NOMO-1 (cell line): ENCODE results near the gene BMPR1A.
"Not testable (repeated sequence)": the region's sequence is repeated elsewhere in the genome, so short reads cannot be mapped to it uniquely, and the experiment has no call there.

Source experiments
- DNase-seq, 2 experiments: peaks; one replicate each; lab custom pipeline; 2025; ENCODE audit not compliant: unreplicated experiment in 2 of 2; lab: John Stamatoyannopoulos, UW

The BMPR1A gene

DNA sequence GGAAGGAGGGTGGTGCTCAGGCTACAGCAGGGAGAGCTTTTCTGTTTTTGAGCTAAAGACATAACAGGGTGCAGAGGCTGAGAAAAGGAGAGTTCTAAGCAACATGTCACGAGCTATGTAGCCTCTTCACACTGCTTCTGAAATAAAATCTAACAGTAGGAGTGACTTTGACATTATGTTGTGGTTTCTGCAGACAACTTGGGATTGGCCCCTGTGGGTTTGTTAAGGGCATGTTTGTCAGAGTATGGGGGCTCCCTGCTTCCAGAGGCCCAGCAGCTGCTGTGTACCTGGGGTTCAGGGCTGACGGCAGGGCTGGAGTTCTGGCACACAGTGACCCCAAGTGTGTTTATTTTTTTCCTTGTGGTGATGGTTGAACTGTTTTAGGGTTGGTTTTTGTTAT, 176.3 kb downstream of the BMPR1A start:
- DNase-seq, result no peak

- not testable (repeated sequence) for DNase-seq
Measured at GRCh38 chr10:86934162-86934711, 177.8 kb downstream of the BMPR1A start.

DNA sequence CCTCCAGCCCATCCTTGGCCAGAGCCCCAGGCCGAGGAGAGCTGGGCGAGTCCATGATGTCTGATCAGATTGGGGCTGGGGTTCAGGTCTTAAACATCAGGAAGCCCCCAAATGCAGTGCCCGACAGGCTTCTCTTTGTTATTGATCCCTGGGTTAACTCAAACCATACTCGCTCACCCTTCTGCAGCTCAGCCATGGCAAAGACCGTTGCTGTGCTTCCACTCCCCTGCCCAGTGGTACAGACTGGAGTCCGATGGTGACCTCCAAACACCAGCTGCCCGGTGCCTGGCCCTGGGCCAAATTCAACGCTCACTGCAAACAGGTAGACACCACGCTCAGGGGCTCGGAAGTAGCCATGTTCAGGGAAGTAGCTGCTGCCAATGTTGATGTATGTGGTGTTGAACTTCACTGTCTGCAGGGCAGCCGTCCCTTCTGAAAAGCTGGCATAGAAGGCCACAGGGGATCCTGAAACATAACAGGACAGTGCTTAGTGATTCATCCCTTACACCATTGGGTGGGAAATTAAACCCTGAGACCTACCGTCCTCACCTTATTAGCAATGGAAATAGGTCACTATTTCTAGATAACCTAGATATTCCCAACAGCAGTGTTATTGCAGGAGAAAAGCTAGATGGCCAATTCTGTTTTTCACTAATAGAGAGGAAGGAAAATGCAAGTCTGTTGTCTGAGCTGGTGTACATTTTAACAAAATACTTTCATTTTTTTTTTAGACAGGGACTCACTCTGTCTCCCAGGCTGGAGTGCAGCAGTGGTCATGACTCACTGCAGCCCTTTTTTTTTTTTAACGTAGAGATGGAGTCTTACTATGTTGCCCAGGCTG, 180.5 kb downstream of the BMPR1A start:
- DNase-seq, result no peak

GRCh38 chr10:86937502-86938154, 181.2 kb downstream of the BMPR1A start:
- DNase-seq, result no peak

- no peak for DNase-seq
Measured at GRCh38 chr10:86938260-86938659, 181.8 kb downstream of the BMPR1A start.

- not testable (repeated sequence) for DNase-seq
Measured at GRCh38 chr10:86940076-86940475, 183.7 kb downstream of the BMPR1A start.

- no peak for DNase-seq
Measured at GRCh38 chr10:86940677-86941076, 184.3 kb downstream of the BMPR1A start.

GRCh38 chr10:86941426-86941825, 185.0 kb downstream of the BMPR1A start:
- DNase-seq, result no peak

- no peak for DNase-seq
Measured at GRCh38 chr10:86941991-86942421, 185.6 kb downstream of the BMPR1A start.

GRCh38 chr10:86942441-86943315, 186.3 kb downstream of the BMPR1A start:
- DNase-seq, result no peak

DNA sequence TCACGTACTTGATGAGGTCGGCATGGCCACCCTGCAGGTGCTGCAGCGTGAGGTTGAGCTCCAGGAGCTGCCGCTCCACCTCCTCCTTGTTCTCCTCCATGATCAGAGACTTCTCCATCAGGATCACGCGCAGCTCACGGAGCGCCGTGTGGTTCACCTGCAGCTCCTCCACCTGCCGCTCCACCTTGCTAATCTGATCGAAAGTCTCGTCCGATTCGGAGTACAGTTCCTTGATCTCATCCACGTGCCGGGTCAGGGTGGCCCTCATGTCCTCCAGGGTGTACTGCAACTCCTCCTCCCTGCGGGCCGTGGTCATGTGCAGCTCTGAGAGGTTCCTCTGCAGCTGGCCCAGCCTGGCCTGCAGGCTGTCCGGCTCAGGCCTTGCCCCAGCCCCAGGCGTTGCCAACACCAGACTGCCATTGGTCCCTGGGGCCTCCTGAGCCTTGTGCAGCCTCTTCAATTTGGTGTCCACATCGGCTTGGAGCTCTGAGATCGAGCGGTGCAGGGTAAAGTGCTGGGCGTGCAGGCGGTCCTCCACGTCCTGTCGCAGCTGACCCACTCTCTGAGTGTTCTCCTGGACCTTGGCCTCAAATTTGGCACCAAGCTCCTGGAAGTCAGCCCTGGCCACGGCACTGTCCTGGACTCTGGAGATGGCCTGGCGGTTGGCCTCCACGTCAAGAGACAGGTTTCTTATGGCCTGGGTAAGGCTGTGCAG, 187.1 kb downstream of the BMPR1A start:
- DNase-seq, result no peak

- DNase-seq, result no peak
Measured at GRCh38 chr10:86944031-86944419, 187.6 kb downstream of the BMPR1A start.

GRCh38 chr10:86944471-86944870, 188.1 kb downstream of the BMPR1A start:
- DNase-seq, result no peak

GRCh38 chr10:86944907-86945306, 188.5 kb downstream of the BMPR1A start:
- DNase-seq, result no peak

- DNase-seq, result no peak
Measured at GRCh38 chr10:86945361-86946212, 189.2 kb downstream of the BMPR1A start.

DNA sequence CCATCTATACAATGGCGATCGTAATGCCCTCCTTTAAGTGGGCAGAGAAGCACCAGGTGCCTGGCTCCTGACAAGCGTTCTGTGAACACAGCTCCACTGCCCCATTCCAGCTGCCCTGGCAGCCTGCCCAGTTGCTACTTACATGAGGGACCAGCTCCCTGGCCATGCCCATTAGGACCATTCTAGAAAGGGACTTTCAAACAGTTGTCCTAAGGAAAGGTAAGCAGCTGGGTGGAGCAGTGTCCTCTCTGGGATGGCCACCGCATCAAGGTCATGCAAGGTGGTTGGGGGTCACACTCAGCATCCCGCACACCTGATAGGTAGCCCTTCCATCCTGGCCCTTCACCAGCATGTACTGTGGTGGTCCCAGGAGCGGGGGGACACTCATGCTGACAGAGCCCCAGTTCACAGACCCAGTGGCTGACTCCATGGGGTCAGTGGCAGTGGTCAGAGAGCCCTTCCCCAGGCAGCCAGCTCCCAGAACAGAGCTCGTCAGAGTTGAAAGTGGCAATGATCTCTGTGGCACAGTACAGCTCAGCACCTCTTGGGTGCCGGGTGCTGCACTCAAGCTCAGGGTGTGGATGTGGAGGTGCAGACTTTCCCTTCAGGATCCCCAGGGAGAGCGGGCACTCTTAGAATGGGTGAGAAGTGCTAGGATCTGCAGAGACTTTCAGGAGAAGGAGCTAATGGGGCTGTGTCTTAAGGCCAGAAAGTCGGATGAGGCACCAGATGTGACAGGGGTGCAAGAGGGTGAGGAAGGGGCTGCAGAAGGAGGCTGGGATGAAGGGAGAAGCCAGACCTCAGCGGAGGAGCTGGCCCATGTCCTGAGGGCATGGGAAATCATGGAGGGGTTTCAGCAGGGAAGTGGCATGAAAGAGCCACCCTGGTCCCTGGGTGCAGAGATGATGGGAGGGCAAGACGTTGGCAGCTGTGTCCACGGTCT, 190.1 kb downstream of the BMPR1A start:
- DNase-seq, result no peak

DNA sequence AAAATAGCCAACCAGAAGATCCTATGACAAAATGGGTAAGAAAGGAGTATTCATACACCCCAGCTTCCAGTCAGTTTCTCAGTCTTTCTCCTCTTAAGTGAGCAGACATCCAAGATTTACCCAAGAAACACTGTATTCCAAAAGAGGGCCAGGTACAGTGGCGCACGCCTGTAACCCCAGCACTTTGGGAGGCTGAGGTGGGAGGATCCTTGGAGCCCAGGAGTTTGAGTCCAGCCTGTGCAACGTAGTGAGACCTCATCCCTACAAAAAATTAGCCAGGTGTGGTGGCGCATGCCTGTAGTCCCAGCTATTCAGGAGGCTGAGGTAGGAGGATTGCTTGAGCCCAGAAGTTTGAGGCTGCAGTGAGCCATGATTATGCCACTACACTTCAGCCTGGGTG, 191.4 kb downstream of the BMPR1A start:
- not testable (repeated sequence) for DNase-seq

DNA sequence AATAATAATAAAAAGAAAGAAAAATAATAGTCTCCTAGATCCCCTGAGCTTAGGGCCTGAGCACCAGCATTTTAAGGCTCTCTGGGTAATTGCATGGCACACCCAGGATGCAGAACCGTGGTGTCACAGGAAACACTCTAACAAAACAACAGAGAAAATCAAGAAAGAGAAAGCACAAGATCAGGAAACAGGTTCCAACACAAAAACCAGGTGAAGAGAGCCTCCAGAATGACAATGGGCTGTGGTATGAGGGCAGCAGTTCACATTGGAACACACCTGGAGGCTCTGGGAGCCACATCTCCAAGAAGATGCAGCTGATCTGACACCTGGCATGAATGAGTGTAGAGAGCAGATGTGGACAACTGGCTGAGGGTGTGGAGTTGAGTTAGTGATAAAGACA, 193.9 kb downstream of the BMPR1A start:
- DNase-seq, result no peak
